Fibroblast of skin of right biceps (primary cell): ENCODE results near the gene YTHDF1.
"Not testable (repeated sequence)": the region's sequence is repeated elsewhere in the genome, so short reads cannot be mapped to it uniquely, and the experiment has no call there.

Source experiments
- DNase-seq: peaks from one replicate; pipeline ENCODE4 v3.0.0-alpha.2; 2013

YTHDF1 gene

DNA sequence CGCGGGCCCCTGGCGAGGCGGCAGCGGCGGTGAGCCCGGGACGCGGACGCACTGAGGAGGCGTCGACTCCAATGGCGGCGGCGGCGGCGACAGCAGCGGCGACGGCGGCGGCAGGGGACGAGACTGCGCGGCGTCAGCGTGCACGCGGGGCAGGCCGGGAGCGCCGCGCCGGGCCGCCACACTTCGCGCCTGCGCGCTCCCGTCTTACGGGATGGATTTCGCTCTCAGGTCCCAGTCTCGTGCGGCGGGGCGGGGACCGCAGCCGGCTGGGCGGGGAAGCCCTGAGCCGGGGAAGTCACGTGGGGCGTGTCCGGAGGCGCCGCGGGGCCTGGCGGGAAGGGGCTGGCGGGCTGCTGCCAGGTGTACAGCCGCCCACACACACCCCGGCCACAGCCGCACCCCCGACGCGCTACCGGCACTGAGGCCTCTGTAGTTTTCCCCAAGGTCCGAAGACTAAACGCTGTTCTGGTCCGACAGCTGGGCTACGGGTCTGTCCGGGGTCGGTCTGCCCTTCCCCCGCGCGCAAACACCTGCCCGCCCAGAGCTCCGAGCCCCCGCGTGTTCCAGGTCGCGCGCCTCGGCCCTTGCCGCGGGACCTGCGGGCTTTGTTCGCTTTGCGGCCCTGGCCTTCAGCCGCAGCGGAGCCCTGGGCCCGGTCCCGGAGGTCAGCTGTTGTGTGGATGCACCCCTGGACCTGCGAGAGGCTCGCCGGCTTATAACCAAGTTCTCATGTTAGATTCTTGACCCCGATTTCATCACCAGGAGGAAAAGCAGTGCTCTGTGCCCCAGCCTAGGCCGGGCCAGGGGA lies at the start of gene YTHDF1:
TSS of gene YTHDF1 (minus strand) at position 91 of the 808 bp plus-strand sequence. CDS start 239 bp downstream, outside the sequence.
- peak; percentile 93 for DNase-seq

DNA sequence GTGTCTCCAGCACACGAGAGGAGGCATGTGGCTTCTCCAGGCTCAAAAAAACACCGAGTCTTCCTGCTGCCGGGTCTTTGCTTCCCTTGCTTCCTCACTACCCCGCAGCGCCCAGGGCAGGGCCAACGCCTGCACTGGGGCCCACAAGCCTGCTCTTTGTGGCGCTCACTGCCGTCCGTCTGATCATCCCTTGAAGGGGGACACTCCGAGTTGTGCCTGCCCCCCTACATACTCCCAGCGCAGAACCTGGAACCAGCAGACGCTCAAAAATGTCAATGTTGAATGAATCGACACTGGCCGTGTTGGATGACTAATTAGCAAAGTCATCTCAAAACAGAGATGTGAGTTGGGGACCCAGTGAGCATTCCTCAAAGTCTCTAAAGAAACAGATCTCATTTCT lies 48.6 kb upstream of the YTHDF1 start:
- DNase-seq: peak; percentile 47

DNA sequence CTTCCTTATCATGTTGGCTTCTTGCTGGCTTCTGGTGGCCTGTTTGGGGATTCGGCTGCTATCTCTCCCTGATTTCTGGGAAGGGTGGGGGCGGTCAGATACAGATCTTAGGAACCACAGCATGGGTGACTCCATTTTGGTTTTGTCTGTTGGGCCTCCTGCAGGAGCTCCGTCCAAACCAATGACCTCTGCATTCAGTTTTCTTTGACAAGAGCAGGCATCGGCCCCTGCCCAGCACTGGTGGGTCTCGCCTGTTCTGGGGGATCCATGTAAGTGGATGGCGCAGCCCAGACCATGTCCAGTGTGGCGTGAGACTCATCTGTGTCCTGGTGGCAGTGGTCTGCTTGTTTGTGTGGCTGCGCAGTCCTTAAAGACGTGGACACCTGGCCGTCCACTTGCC lies 48.1 kb upstream of the YTHDF1 start:
- no peak for DNase-seq

DNA sequence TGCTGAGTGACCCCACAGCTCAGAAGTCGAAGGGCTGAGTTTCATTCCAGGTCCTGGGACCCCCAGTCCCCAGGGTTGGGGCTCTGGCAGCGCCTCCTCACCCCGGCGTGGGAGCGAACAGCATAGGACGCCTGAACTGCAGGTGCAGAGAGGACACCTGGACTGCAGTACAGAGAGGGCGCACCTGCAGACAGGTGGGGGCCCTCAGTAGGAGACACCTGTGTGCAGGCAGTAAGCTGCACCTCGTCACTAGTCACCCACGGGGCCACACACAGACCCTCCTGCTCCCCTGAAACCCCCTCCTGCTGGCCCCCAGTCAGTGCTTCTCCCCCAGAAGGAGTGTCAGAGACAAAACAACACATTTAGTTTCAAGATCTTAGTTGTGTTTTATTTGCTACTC lies 46.9 kb upstream of the YTHDF1 start:
- DNase-seq: no peak

DNA sequence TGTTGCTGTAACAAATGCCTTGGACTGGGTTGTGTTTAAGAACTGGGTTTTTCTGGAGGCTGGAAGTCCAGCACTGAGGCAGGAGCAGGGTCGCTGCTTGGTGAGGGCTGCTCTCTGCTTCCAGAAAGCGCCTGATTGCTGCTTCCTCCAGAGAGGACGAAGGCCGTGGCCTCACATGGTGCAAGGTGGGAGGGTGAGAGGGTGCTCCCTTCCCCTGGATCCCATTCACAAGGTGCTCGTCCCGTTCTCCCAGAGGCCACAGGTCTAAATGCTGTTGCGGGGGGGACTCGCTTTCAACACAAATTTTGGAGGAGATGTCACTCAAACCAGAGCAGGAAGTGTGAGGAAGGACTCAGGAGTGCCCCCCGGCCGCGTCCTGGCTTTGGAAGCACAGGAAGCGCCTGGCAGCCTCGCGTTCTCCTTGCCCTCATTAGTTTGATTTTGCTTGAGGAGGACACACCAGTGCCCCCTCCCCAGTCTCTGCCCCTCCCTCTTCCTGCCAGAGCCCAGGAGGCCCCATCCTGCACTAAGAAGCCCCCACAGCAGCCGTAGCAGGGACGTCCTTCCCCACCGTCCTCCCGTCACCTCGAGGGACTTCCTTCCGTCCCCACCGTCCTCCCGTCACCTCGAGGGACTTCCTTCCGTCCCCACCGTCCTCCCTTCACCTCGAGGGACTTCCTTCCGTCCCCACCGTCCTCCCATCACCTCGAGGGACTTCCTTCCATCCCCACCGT lies 46.0 kb upstream of the YTHDF1 start:
- no peak for DNase-seq

DNA sequence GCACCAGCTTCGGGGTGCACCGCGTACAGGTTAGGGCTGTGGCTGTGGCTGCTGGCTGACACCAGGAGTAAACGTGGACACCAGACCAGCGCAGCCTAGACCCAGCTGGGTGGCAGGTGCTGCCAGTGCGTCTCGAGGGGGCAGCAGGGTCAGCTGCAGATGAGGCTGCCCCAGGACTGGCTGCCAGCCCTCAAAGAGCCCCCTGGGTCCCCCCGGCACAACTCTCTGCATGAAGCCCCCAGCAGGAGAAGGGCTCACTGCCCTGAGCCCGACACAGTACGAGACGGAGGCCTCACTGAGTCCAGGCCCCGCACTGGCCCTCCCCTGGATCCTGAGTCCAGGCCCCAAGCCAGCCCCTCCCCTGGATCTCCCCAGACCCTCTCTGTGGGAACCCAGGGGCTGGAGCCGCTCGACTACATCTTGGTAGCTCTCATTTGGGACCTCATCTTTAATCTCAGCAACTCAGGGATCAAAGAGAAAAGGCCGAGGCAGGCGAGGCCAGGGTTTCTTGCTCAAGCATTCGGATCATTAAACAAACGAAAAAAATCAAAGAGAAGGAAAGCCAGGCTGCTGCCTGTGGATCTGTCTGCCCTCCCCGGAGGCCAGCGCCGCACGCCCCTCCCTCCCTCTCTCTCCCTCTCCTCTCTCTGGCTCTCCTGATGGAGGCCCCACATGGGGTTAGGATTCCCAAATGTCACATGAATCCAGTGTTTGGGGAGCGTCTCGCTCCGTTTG lies 45.3 kb upstream of the YTHDF1 start:
- DNase-seq: no peak

DNA sequence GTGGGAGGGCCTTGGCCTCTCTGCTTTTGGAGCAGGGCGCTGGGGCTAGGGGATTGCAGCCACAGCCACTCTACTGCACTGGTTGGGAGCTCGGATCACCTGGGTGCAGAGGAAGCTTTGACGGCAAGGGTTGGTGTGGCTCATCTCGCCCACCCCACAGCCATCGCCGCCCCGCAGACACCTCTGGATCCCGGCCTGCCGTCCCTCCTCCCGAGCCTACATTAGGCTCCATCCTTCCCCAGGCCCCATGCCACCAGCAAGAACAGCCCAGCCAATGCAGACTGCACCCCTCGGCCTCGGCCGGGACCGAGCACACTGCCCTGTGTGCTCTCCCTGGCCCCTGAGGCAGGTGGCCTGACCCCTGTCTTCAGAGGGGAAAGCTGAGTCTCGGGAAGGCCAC lies 44.6 kb upstream of the YTHDF1 start:
- no peak for DNase-seq

DNA sequence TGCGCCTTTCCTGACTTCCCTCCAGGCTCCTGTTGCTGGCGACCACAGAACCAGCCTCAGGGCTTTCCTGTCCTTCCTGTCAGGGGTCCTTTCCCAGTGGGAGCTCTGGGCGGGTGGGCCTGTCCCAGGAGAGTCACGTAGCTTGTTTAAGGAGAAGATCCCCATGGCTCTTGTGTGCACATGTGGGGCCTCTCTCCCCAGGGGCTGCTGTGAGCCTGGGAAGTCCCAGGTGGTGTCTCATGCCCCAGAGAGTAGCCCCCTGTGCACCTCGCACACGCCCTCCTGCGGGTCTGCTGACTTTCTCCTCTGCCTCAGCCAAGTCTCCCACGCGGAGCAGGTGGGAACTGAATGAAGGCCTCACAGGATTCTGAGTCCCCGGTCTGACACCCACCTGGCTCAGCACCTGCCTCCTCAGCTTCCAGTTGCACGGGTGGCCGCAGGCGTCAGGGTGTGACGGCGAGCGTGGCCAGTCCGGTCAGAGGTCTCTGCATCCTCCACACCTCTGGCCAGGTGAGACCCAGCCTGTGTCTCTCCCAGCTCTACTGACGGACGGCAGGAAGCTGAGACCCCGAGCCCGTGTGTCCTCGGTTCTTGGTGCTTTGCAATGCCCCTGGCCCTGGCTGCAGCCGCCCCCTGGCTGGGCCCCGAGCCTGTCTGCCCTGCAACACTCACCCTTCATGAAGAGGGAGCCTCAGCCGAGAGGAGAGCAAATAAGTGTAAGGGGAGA lies 44.0 kb upstream of the YTHDF1 start:
- DNase-seq: no peak

DNA sequence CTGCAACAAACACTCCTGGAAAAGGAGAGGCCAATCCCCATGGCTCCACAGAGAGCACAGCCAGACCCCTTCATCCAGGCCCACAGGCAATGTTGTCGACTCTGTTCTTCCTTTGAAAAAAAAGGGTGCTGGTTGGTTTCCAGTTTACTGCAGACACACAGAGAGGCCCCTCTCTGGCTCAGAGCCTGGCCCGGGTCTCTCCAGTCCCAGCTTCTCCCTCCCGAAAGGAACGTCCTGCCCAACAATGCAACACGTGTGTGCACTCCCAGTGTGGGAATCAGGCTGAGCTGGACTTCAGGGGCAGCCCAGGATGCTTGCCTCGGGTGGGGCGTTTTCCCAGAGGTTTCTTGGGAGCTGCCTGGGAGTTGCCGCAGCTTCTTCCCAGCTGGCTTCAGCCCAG lies 42.9 kb upstream of the YTHDF1 start:
- DNase-seq: no peak

DNA sequence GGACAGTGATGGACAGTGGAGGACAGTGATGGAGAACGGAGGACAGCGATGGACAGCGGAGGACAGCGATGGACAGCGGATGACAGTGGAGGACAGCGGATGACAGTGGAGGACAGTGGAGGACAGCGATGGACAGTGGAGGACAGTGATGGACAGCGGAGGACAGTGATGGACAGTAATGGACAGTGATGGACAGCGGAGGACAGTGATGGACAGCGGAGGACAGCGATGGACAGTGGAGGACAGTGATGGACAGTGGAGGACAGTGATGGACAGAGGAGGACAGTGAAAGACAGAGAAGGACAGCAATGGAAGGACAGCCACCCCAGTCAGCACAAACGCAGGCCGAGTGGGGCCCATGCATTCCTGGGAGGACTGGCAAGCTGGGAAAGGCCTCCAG lies 41.7 kb upstream of the YTHDF1 start:
- DNase-seq: no peak

DNA sequence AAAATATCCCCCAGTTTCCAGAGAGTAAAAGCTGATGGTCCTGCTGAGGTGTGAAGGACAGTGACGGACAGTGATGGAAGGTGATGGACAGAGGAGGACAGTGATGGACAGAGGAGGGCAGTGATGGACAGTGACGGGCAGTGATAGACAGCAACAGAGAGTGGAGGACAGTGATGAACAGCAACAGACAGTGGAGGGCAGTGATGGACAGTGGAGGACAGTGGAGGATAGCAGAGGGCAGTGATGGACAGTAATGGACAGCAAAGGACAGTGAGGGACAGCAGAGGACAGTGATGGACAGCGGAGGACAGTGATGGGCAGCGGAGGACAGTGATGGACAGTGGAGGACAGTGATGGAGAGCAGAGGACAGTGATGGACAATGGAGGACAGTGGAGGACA lies 41.0 kb upstream of the YTHDF1 start:
- no peak for DNase-seq

DNA sequence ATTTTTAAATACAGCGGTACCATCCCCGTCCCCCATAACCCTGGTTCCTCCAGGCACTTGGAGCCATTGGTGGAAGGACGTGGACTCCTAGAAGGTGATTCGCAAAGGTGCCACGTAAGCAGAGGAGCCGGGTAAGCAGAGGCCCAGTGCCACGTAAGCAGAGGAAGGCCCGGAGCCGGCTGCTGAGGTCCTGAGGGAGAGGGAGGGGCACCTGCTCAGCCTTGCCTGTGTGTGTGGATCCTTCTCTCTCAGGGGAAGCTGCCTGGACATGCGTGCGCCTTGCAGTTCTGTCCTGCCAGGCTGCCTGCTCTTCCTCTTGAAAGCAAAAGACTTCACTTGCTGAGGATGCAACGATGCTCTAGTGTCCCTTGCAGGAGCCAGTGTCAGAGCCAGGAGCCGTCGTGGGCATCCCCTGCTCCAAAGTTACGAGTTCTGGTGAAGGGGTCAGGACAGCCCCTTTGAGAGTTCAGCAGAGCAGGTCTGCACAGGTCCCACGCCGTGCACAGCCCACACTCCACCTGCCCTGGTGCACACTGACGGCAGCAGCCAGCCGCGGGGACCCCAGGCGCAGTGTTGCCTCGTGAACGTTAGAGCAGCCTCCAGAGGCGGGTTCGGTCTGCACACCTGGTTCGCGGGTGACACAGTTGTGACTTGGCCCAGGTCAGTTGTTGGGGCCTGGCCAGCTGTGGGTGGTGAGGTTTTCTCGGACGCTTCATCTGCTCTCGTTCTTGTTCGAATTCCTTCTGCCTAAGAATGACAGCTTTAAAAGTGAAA lies 40.2 kb upstream of the YTHDF1 start:
- DNase-seq: no peak

DNA sequence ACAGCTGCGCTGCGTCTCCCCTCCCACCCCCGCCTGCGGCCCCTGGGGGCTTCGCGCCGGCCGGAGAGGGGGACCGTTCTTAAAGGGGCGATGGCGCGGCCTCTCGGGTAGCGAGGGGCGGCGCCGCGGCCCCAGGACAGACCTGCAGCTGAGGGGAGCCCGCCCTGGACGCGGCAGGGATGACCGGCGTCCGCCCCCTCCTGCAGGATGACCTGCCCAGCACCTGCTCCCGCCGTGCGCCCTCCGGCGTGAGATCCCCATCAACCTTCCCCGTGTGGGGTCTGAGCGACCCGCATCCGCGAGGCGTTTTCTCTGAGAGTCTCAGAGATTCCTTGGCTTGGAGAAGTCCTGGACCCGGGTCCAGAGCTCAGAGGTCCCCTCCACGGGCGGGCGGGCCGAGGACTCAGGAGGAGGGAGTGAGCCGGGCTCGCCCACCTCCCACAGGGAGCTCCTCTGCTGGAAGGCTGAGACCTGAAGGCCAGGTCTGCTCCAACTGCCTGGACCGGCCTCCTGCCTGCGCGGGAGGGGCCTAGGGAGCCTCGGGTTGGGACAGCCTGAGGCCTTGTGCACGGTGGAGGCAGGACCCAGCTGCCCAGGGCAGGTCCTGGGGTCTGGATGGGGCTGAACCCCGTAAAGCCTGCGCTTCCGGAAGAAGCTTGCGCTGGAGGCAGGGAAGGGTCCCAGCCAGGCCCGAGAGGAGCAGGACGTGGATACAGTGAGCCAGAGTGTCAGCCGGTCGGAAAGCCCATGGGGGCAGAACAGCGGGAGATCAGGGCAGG lies 38.9 kb upstream of the YTHDF1 start:
- no peak for DNase-seq

DNA sequence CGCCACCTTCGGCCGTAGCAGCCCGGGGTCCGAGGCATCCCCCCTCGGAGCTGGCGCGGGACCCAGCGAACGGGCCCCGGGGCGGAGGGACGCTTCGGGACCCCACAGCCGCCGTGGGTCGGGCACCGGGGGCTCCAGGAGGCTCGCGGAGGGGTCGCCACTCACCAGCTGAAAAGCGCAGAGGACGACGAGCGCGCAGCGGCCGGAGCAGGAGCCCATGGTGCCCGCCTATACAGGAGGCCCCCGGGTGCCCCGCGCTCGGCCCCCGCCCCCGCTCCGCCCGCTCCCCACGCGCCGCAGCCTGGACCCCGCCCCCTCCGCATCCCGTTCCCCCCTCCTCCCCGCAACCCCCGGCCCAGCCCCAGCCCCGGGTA lies 38.3 kb upstream of the YTHDF1 start, which contains the start of gene NKAIN4:
TSS of gene NKAIN4 (minus strand) at position 232 of the 374 bp plus-strand sequence. CDS start at position 219, 13 bp downstream.
- DNase-seq: no peak

DNA sequence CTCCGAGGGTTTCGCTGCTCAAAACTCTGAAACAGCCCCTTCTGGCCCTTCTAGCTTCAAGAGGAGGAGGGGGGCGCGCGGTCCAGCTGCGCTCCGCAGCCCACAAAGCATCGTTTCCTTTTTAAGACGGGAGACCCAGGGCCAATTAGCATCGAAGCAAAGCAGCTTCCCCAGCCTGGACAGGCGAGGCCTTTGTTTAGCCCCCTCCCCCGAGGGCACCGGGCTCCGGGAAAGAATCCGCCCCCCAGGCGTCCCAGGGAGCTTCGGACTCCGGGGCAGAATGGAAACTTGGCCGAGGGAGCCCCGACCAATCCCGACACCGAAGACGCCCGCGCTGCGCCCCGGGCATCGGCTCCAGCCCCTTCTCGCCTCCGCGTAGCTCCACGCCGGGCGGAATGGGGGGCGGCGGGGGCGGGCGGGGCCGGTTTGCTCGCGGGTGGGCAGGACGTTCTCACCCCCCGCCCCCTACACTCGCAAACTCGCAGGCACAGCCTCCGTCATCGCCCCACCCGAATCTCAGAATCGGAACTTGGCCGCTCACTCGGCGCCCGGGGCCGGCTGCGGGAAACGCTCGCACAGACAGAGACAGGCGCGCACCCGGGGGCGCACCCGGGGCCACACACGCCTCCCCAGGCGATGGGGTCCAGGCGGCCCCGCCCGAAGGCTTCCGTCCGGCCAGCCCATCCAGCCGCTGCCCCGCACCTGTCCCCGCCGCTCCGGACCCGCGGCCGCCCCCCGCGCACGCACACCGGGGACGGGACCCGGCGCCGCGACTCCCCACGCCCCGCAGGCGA lies 37.7 kb upstream of the YTHDF1 start:
- DNase-seq: no peak

DNA sequence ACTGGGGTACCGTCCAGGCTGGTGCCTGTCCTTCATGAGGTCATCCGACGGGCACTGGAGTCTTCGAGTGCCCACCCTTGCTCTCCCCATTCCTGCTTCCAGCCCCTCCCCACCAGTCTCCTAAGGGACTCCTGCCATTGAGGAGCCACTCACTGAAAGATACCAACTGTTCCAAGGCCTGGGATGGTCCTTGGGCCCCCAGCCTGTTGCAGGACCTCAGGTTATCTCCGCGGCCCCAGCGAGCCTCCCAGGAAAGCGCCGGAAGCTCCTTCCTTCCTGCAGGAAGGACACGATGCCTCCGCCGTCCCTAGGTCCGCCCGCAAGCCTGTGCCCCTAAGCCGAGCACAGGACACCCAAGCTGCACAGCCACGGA lies 37.1 kb upstream of the YTHDF1 start:
- no peak for DNase-seq

DNA sequence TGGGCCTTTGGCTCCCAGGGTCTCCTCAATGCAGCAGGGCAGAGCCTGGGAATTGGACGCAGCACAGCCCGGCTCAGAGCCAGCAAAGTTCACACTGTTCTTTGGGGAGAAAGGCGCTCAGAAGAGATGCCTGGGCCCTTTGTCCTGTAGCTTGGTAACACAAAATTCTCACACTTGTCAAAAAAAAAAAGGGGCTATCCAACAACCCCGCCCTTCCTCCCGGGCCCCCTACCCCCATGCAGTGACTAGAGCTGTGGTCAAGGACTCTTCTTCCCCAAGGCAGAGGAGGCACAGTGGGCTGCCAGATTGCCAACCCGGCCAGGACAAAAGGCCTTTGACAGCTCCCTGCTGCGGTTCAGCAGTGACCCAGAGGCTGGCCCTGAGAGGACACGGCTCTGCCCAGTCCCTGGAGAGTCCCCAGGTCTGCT lies 36.4 kb upstream of the YTHDF1 start:
- DNase-seq: no peak

DNA sequence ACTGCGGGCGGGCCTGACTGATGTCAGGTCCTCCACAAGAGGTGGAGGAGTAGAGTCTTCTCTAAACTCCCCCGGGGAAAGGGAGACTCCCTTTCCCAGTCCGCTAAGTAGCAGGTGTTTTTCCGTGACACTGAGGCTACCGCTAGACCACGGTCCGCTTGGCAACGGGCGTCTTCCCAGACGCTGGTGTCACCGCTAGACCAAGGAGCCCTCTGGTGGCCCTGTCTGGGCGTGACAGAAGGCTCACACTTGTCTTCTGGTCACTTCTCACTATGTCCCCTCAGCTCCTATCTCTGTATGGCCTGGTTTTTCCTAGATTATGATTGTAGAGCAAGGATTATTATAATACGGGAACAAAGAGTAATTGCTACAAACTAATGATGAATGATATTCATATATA lies 35.4 kb upstream of the YTHDF1 start:
- not testable (repeated sequence) for DNase-seq

DNA sequence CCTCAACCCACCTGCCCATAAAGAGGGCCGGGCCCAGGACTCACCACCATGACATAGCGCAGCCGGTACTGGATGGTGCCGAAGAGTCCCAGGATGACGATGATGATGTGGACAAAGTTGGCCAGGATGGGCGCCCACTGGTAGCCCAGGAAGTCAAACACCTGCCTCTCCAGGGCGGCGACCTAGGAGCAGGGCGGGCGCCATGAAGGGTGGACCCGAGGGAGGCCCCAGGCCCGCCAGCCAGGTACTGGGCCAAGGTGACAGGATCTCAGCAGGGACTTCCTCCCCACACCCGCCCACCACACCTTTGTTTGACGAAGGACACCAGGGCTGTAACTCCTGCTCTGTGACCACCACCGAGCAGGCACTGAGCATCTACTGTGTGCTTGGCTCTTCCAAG lies 34.0 kb upstream of the YTHDF1 start:
- no peak for DNase-seq

DNA sequence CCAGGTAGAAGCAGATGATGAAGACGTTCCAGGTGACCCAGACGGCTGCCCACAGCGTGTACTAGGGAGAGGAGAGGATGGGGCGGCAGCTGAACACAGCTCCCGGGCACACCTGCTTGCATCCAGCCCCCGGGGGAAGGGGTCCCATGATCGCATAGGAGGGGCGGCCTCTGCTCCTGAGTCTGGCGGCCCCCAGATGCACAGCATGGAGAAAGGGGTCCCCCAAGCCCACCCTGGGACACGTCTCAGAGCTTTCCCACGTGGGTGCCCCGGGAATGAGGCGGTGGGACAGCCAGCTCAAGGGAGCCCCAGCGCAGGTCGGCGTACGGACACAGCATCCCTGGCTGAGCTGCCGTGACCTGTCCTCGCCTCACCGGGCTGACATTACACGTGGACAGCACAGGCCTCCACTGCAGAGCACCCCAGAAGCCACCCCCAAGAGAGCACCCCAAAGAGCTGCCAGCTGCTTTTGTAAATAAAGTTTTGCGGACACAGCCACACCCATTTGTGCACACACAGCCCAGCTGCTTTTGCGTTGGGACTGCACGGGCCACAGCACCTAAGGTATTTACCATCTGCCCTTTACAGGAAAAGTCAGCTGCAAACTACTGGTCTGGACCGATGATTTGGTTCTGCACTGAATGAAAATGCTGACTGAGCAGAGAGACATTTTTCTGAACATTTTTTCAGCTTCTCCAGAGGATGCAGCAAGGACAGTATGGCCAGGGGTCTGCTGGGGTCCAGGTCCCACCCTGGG lies 33.1 kb upstream of the YTHDF1 start:
- DNase-seq: no peak
